ENCODE data around the gene DHCR24. TPM values are rescaled to one million over a fixed set of nuclear protein-coding genes. Genes with fewer than 3 reads are reported as not detected.
"Not testable (repeated sequence)": the region's sequence is repeated elsewhere in the genome, so short reads cannot be mapped to it uniquely, and the experiment has no call there.

The DHCR24 gene
- total RNA-seq, 4 donors from 2014 or later: 64.9 to 181 (median 125) TPM

- ATAC-seq (ENCODE audit: low FRiP score) (no peak), DNase-seq (ENCODE audit: low spot score) (no peak)
- no peak for TF ChIP-seq CTCF (IDR thresholded peaks at IDR 0.05)
These were observed 40.7 kb upstream of the DHCR24 start for GRCh38 chr1:54927472-54928240.

- no peak for DNase-seq (ENCODE audit: low spot score)
These were observed 40.0 kb upstream of the DHCR24 start for GRCh38 chr1:54926970-54927369.

GRCh38 chr1:54922921-54923421 is 36.0 kb upstream of the DHCR24 start:
- ATAC-seq (ENCODE audit: low FRiP score) (no peak), DNase-seq (ENCODE audit: low spot score) (no peak)
- TF ChIP-seq CTCF (IDR thresholded peaks at IDR 0.05): no peak

More at GRCh38 chr1:54926970-54927369, 40.0 kb upstream of the DHCR24 start:
- no peak for ATAC-seq (ENCODE audit: low FRiP score)
- no peak for TF ChIP-seq CTCF (IDR thresholded peaks at IDR 0.05)

GRCh38 chr1:54922040-54922761 is 35.2 kb upstream of the DHCR24 start:
- no peak for DNase-seq (ENCODE audit: low spot score)
- no peak for TF ChIP-seq CTCF (IDR thresholded peaks at IDR 0.05)
- ATAC-seq (ENCODE audit: low FRiP score): no peak

GRCh38 chr1:54919367-54920359 is 32.7 kb upstream of the DHCR24 start:
- no peak for DNase-seq (ENCODE audit: low spot score)
- ATAC-seq (ENCODE audit: low FRiP score): no peak
- no peak for TF ChIP-seq CTCF (IDR thresholded peaks at IDR 0.05)

GRCh38 chr1:54911076-54911475 is 24.1 kb upstream of the DHCR24 start:
- ATAC-seq (ENCODE audit: low FRiP score); DNase-seq (ENCODE audit: low spot score): not testable (repeated sequence)

- TF ChIP-seq CTCF (IDR thresholded peaks at IDR 0.05): no peak
These were observed 19.6 kb upstream of the DHCR24 start for GRCh38 chr1:54906586-54906985.

More at GRCh38 chr1:54906586-54906985, 19.6 kb upstream of the DHCR24 start:
- no peak for DNase-seq (ENCODE audit: low spot score)
- no peak for ATAC-seq (ENCODE audit: low FRiP score)

All from omental fat pad (tissue), 4 donors.